ENCODE results near the gene SORCS2.

SORCS2 gene

DNA sequence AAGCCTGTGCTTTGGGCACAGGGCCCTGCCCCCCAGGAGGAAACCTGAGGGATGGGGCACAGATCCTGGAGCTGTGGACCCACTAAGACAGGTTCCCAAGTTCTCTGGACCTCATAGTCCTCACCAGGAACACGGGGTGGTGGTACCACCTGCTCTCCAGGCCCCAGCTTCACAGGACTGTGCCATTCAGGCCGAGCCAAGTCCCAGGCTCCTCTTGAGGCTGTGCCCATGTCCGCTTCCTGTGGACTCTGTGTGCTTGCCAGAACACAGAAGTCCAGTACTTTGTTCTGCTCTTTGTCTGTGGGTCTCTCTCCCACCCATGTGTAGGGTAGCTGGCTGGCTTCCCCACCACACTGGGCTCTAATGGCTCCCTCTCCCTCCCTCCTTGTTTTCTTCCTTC lies 346.8 kb downstream of the SORCS2 start:
- H3K9ac ChIP-seq (ENCODE audit: low read depth, low read length): peak overlapping the region; percentile 63; the same call in 1 of the 2 replicates
- no peaks in the 10 kb centered on the region for H3K9me3 ChIP-seq (ENCODE audit: control insufficient read depth, insufficient read depth, low read length)
- no peaks in the 10 kb centered on the region for H3K36me3 ChIP-seq (ENCODE audit: insufficient read depth, low read length)
- peaks cover 6% of the 10 kb centered on the region; the same call in 1 of the 2 replicates for H3K4me1 ChIP-seq (ENCODE audit: insufficient read depth, low read length)

DNA sequence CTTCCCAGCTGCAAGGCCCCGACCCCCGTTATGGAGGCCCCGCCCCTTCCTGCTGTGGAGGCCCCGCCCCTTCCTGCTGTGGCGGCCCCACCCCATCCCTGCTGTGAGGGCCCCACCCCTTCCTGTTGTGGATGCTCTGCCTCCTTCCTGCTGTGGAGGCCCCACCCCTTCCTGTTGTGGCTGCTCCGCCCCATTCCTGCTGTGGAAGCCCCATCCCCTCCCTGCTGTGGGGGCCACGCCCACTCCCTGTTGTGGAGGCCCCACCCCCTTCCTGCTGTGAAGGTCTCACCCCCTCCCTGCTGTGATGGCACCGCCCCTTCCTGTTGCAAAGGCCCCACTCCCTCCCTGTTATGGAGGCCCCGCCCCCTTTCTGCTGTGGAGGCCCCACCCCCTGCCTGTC lies 347.3 kb downstream of the SORCS2 start:
- H3K36me3 ChIP-seq (ENCODE audit: insufficient read depth, low read length): no peaks in the 10 kb centered on the region
- H3K9me3 ChIP-seq (ENCODE audit: control insufficient read depth, insufficient read depth, low read length): no peaks in the 10 kb centered on the region
- peaks cover 6% of the 10 kb centered on the region; the same call in 1 of the 2 replicates for H3K4me1 ChIP-seq (ENCODE audit: insufficient read depth, low read length)
- H3K9ac ChIP-seq (ENCODE audit: low read depth, low read length): no peak overlapping the region; the same call in 1 of the 2 replicates

DNA sequence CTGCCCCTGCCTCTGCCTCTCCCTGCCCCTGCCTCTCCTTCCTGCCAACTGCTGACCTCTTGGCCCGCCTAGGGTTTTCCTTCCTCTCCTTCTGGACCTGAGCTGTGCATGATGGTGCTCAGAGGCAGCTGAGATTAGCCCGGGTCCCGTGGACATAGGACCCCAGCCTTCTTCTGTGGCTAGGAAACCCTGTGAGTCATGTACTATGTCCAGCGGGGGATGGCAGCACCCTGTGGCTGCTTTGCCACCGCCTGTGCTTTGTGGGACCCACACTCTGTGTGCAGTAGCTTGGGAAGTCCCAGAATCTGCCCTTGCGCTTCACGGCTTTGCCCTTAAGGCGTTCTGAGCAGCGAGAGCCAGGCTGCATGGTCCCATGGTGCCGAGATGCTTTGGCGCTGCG lies 347.9 kb downstream of the SORCS2 start:
- Histone ChIP-seq H3K9me3 (ENCODE audit: control insufficient read depth, insufficient read depth, low read length) (no peaks in the 10 kb centered on the region), H3K36me3 (ENCODE audit: insufficient read depth, low read length) (no peaks in the 10 kb centered on the region), H3K9ac (ENCODE audit: low read depth, low read length) (peak overlapping the region; percentile 62; the same call in 1 of the 2 replicates), H3K4me1 (ENCODE audit: insufficient read depth, low read length) (peaks cover 6% of the 10 kb centered on the region; the same call in 1 of the 2 replicates)

DNA sequence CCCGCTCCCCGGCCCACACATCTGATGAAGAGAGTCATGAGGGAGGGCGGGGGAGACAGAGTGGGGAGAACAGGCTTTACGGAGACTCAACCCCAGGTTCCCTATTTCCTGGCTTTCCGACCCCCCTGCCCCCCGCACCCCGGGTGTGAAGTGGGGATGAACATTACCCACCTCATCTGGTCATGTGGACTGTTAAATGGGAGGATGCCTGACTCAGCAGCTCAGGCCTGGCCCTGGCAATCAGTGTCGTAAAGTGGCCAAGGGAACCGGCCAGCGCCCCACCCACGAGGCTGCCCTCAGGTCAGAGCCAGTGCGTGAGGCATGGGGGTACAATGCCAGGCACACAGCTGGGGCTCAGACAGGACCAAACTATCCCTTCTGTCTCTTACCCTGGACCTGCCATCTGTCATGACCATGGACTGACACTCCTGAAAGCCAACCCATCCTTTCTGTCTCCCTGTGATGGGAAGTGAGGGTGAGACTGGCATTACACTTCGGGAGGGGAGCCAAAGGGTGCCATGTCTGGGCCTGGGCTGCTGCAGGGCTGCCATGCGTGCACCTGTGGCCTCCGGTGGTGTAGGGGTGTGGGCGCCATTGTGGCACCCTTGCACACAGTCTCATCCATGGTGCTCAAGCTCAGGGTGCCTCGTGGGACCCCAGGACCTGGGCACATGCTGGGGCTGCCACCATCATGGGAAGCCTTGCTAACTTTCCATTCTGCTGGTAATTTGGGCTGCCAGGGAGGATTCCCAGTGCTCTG lies 348.5 kb downstream of the SORCS2 start:
- no peaks in the 10 kb centered on the region for H3K9me3 ChIP-seq (ENCODE audit: control insufficient read depth, insufficient read depth, low read length)
- peaks cover 6% of the 10 kb centered on the region; the same call in 1 of the 2 replicates for H3K4me1 ChIP-seq (ENCODE audit: insufficient read depth, low read length)
- peak overlapping the region; percentile 62; the same call in 1 of the 2 replicates for H3K9ac ChIP-seq (ENCODE audit: low read depth, low read length)
- H3K36me3 ChIP-seq (ENCODE audit: insufficient read depth, low read length): no peaks in the 10 kb centered on the region

DNA sequence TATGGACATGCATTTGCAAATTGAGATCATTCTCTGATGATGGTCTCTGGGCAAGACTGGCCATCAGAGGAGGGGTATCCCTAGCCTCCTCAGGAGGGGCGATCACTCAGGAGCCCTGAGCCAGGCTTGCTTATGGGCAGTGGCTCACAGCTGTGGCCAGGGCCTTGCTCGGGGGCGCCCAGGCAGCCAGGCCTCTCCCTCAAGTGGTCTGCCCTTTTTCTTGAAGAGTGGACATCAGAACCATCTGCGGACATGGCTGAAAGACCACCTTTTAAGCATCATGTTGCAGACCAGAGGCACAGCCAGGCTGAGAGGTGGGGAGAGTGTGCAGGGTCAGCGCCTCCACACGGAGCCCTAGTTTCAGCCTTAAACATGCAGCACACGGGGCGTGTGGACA lies 349.1 kb downstream of the SORCS2 start:
- Histone ChIP-seq H3K9me3 (ENCODE audit: control insufficient read depth, insufficient read depth, low read length) (no peaks in the 10 kb centered on the region), H3K9ac (ENCODE audit: low read depth, low read length) (no peak overlapping the region), H3K36me3 (ENCODE audit: insufficient read depth, low read length) (no peaks in the 10 kb centered on the region), H3K4me1 (ENCODE audit: insufficient read depth, low read length) (peaks cover 6% of the 10 kb centered on the region; the same call in 1 of the 2 replicates)

DNA sequence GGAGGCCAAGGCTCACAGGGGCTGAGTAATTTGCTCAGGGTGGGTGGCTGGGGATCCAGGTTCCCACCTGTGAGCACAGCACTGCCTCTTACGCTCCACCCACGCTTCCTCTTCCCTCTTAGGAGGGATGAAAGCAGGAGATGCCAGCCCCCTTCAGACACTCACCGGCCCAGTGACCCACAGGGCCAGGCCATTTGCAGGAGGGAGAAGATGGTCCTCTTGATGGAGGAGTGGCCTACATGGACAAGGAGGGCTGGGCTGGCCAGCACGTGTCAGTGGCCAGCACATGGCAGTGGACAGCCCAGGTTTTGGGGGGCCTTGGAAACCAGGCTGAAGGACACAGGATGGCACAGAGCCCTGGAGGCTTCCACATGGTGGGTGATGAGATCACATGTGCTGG lies 350.4 kb downstream of the SORCS2 start:
- H3K4me1 ChIP-seq (ENCODE audit: insufficient read depth, low read length): peaks cover 11% of the 10 kb centered on the region; the same call in 1 of the 2 replicates
- no peak overlapping the region for H3K9ac ChIP-seq (ENCODE audit: low read depth, low read length)
- H3K36me3 ChIP-seq (ENCODE audit: insufficient read depth, low read length): no peaks in the 10 kb centered on the region
- no peaks in the 10 kb centered on the region for H3K9me3 ChIP-seq (ENCODE audit: control insufficient read depth, insufficient read depth, low read length)

DNA sequence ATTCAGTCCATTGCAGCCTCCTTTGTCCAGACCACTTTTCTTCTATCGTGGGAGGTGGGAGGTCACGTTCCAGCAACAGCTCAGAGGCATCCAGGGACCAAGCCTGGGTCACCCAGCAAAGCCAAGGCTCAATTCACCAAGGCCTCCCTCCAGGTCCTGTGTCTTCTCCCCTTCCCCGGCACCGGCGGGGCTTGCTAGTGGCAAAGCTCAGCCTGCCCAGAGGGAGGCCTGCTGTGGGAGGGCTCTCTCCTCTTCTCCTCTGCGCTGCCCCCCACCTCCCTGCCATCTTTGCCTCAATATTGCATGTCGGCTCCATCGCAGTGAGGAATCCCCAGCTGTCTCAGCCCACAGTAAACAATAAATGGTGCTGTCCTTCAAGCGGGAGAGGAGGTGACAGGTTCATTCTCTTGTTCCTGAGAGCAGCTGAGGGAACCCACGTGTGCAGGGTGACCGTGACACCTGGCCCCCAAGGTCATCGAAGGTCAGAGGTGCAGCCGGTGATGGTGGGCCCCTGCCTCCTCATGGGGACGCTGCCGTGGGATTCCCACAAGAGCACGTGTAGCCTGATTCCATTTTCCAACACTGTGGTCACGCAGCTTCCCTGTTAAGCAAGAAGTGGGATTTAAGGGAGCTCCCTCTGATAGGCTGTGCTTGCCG lies 353.9 kb downstream of the SORCS2 start:
- peaks cover 5% of the 10 kb centered on the region; the same call in 1 of the 2 replicates for H3K4me1 ChIP-seq (ENCODE audit: insufficient read depth, low read length)
- H3K9me3 ChIP-seq (ENCODE audit: control insufficient read depth, insufficient read depth, low read length): no peaks in the 10 kb centered on the region
- no peaks in the 10 kb centered on the region for H3K36me3 ChIP-seq (ENCODE audit: insufficient read depth, low read length)
- no peak overlapping the region for H3K9ac ChIP-seq (ENCODE audit: low read depth, low read length)

DNA sequence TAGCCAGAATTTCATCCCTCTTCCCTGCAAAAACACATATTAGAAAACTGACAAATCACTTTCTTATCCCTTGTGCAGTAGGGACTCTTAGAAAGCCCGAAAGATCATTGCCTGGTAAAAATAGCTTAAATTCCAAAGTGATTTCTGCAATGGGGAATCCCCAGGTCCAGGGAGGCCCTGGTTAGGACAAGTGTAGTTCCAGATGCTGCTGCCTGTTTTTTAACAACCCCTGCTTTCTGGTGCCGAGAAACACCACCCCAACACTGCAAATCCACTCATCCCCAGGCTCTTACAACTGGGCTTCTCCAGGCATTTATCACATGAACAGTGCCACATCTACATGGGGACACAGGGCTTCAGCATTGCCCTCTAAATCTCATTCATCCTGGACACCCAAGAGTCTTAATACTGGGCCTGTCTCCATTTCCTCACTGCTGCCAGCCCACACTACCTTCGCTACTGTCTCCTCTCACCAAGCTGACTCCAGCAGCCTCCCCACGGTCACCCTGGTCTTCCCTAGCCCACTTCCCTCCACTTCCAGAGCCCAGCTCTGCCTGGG lies 354.6 kb downstream of the SORCS2 start:
- Histone ChIP-seq H3K36me3 (ENCODE audit: insufficient read depth, low read length) (no peaks in the 10 kb centered on the region), H3K9me3 (ENCODE audit: control insufficient read depth, insufficient read depth, low read length) (no peaks in the 10 kb centered on the region), H3K9ac (ENCODE audit: low read depth, low read length) (no peak overlapping the region), H3K4me1 (ENCODE audit: insufficient read depth, low read length) (peaks cover 5% of the 10 kb centered on the region; the same call in 1 of the 2 replicates)

DNA sequence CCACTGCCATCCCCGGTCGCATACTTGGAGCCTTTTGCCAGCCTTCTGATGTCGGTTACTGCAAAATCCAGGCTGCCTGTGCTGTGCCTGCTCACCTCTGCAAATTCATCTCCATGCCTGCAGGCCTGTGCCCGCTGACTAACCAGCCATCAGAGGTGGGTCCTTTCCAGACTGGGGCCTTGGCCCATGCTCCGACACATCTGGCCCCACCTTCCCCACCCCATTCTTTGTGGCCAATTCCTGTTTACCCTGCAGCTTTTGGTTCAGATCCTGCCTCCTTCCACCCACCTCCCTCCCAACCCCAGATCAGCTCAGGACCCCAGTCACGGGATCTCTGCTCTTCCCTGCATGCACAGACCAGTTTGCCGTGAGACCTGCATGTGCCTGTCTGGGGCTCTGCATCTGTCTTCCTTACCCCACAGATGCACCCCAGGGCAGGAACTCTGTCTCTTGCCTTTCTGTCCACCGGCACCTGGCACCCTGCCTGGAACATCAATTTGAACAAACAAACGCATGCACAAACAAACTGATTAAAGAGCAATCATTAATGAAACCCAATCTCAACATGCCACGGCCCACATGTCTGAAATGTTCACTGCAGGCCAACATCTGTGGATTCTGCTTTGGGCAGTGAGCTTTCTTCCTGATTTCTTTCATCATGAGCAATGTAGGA lies 355.2 kb downstream of the SORCS2 start:
- H3K9me3 ChIP-seq (ENCODE audit: control insufficient read depth, insufficient read depth, low read length): no peaks in the 10 kb centered on the region

DNA sequence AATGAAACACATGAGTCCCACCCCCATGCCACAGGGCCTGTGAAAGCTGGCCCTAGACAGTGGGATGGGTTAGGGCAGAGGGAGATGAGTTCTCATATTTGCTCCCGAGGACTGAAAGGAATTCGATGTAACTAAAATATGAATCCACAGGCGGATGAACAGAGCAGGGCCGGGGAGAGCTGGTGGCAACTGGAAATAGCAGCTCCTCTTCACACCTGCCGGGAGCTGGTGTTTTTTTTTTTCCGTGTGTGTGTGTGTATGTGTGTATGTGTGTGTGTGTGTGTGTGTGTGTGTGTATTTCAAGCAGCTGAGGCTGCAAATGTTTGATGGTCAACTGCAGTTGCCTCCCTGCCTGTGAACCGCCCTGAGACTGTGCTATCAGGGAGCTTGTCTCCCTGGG lies 357.5 kb downstream of the SORCS2 start:
- no peaks in the 10 kb centered on the region for H3K36me3 ChIP-seq (ENCODE audit: insufficient read depth, low read length)

More for the DNA sequence above, 355.2 kb downstream of the SORCS2 start:
- Histone ChIP-seq H3K36me3 (ENCODE audit: insufficient read depth, low read length) (no peaks in the 10 kb centered on the region), H3K4me1 (ENCODE audit: insufficient read depth, low read length) (peaks cover 5% of the 10 kb centered on the region; the same call in 1 of the 2 replicates), H3K9ac (ENCODE audit: low read depth, low read length) (no peak overlapping the region)

DNA sequence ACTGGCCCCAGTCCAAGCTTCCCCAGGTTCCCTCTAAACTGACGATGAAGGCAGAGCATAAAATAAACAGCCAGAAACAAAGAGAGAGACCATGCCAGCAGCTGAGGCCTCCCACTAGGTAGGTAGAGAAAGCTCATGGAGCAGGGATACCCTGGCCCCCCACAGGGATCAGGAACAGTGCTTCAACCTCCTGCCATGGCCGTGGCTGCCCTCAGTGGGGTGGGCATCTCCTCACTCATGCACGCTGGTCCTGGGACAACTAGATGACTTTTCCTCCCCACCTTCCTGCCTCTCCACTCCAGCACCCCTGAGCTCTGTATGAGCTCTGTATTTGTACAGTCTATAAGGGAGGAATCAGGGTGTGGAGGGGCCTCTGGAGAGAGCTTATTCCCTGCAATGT lies 360.1 kb downstream of the SORCS2 start:
- H3K9me3 ChIP-seq (ENCODE audit: control insufficient read depth, insufficient read depth, low read length): peaks cover 8% of the 10 kb centered on the region; the same call in 1 of the 2 replicates
- no peak overlapping the region for H3K9ac ChIP-seq (ENCODE audit: low read depth, low read length)
- H3K4me1 ChIP-seq (ENCODE audit: insufficient read depth, low read length): no peaks in the 10 kb centered on the region
- no peaks in the 10 kb centered on the region for H3K36me3 ChIP-seq (ENCODE audit: insufficient read depth, low read length)

More for the DNA sequence above, 357.5 kb downstream of the SORCS2 start:
- Histone ChIP-seq H3K4me1 (ENCODE audit: insufficient read depth, low read length) (peaks cover 5% of the 10 kb centered on the region; the same call in 1 of the 2 replicates), H3K9me3 (ENCODE audit: control insufficient read depth, insufficient read depth, low read length) (peaks cover 8% of the 10 kb centered on the region; the same call in 1 of the 2 replicates), H3K9ac (ENCODE audit: low read depth, low read length) (no peak overlapping the region)

DNA sequence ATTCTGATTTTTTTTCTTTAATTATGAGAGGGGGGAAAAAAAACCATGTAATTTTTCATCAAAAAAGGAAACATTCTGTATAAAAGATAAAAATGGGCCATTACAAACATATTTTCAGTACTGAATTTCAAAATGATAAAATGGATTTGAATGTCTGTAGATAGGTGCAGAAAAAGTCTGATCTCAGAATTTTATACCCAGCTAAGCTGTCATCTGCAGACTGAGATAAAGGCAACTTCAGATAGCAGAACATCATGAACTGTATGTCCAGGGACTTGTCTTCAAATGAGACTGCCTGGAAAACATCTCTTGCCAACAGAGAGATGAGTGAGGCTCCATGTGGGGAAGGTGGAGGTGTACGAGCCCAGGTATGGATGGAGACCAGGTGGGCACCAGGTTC lies 360.9 kb downstream of the SORCS2 start:
- Histone ChIP-seq H3K9me3 (ENCODE audit: control insufficient read depth, insufficient read depth, low read length) (peaks cover 8% of the 10 kb centered on the region; the same call in 1 of the 2 replicates), H3K9ac (ENCODE audit: low read depth, low read length) (no peak overlapping the region), H3K36me3 (ENCODE audit: insufficient read depth, low read length) (no peaks in the 10 kb centered on the region), H3K4me1 (ENCODE audit: insufficient read depth, low read length) (no peaks in the 10 kb centered on the region; the same call in 1 of the 2 replicates)

DNA sequence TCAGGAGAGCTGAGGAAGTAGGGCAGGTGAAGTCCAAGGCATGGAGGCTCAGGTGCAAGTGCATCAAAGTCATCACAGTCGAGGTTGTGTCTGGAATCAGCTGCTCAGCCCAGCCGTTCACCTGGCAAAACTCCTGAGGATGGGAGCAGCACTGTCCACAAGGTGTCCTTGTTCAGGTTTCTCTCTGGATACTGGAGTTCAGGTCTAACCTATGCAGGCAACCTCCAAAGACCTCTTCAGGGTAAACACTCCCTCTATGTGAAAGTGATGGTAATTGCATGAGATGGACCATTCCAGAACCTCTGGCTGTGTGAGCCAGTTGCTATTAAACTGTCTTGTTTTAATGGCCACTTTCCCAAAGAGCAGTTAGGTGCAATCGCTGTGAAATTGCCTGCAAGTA lies 362.6 kb downstream of the SORCS2 start:
- Histone ChIP-seq H3K9me3 (ENCODE audit: control insufficient read depth, insufficient read depth, low read length) (peaks cover 8% of the 10 kb centered on the region; the same call in 1 of the 2 replicates), H3K4me1 (ENCODE audit: insufficient read depth, low read length) (no peaks in the 10 kb centered on the region; the same call in 1 of the 2 replicates), H3K36me3 (ENCODE audit: insufficient read depth, low read length) (no peaks in the 10 kb centered on the region), H3K9ac (ENCODE audit: low read depth, low read length) (no peak overlapping the region)

DNA sequence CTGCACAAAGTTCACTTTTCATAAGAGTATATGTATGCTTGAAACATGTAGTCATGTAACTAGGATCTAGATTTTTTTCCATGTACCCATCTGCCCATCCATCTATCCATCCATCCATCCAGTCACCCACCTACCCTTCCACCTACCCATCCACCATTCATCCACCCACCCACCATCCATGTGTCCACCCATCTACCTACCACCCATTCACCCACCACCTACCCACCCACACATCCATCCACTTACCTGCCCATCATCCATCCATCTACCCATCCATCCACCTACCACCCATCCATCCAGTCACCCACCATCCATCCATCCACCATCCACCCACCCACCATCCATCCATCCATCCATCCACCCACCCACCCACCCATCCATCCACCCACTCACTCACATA lies 364.2 kb downstream of the SORCS2 start:
- Histone ChIP-seq H3K9me3 (ENCODE audit: control insufficient read depth, insufficient read depth, low read length) (peaks cover 8% of the 10 kb centered on the region; the same call in 1 of the 2 replicates), H3K4me1 (ENCODE audit: insufficient read depth, low read length) (no peaks in the 10 kb centered on the region; the same call in 1 of the 2 replicates), H3K9ac (ENCODE audit: low read depth, low read length) (no peak overlapping the region), H3K36me3 (ENCODE audit: insufficient read depth, low read length) (no peaks in the 10 kb centered on the region)
